NCI-H748 (cell line): ENCODE measurements around the gene AP2B1.
"Not testable (repeated sequence)": the region's sequence is repeated elsewhere in the genome, so short reads cannot be mapped to it uniquely, and the experiment has no call there.

Source experiments
- DNase-seq: peaks from one replicate; lab custom pipeline; 2025; ENCODE audit not compliant: unreplicated experiment; lab: John Stamatoyannopoulos, UW

AP2B1 gene

GRCh38 chr17:35587074-35587961, at the start of gene AP2B1:
Gene AP2B1, plus strand, starts transcription at chr17:35587322. Its CDS starts 6,709 bp downstream, at chr17:35594031.
- peak; percentile 96 for DNase-seq

- DNase-seq, result no peak
Observed at GRCh38 chr17:35537601-35538141, 49.5 kb upstream of the AP2B1 start, which contains the start of gene SLFN12L. Gene SLFN12L, minus strand, starts transcription at chr17:35537678. Its CDS starts 15,314 bp downstream, at chr17:35522364.

- DNase-seq, result no peak
Observed at GRCh38 chr17:35539659-35540026, 47.5 kb upstream of the AP2B1 start.

- no peak for DNase-seq
Observed at GRCh38 chr17:35540589-35541404, 46.3 kb upstream of the AP2B1 start.

- no peak for DNase-seq
Observed at GRCh38 chr17:35541434-35541833, 45.7 kb upstream of the AP2B1 start.

GRCh38 chr17:35542990-35543389, 44.1 kb upstream of the AP2B1 start:
- DNase-seq, result no peak

GRCh38 chr17:35543856-35544255, 43.3 kb upstream of the AP2B1 start:
- no peak for DNase-seq

- DNase-seq, result no peak
Observed at GRCh38 chr17:35545150-35545549, 42.0 kb upstream of the AP2B1 start.

- DNase-seq, result no peak
Observed at GRCh38 chr17:35546487-35546886, 40.6 kb upstream of the AP2B1 start.

- no peak for DNase-seq
Observed at GRCh38 chr17:35548208-35548810, 38.8 kb upstream of the AP2B1 start.

- DNase-seq, result no peak
Observed at GRCh38 chr17:35548978-35549377, 38.1 kb upstream of the AP2B1 start.

GRCh38 chr17:35553310-35553709, 33.8 kb upstream of the AP2B1 start:
- DNase-seq, result no peak

GRCh38 chr17:35554668-35555067, 32.5 kb upstream of the AP2B1 start:
- DNase-seq, result no peak

- no peak for DNase-seq
Observed at GRCh38 chr17:35555691-35556090, 31.4 kb upstream of the AP2B1 start.

GRCh38 chr17:35557353-35557752, 29.8 kb upstream of the AP2B1 start:
- DNase-seq, result no peak

- no peak for DNase-seq
Observed at GRCh38 chr17:35559495-35560210, 27.5 kb upstream of the AP2B1 start.

- no peak for DNase-seq
Observed at GRCh38 chr17:35560703-35561102, 26.4 kb upstream of the AP2B1 start, which contains the start of gene SLFN14. Gene SLFN14, minus strand, starts transcription at chr17:35560819. Its CDS starts 2,757 bp downstream, at chr17:35558062.

- DNase-seq, result not testable (repeated sequence)
Observed at GRCh38 chr17:35563181-35563580, 23.9 kb upstream of the AP2B1 start.

GRCh38 chr17:35566968-35567367, 20.2 kb upstream of the AP2B1 start:
- no peak for DNase-seq

GRCh38 chr17:35568561-35568960, 18.6 kb upstream of the AP2B1 start:
- no peak for DNase-seq
